Osteoblast (primary cell): ENCODE data around the gene THOC1. TPM values are rescaled to one million over a fixed set of nuclear protein-coding genes. Genes with fewer than 3 reads are reported as not detected.

Experiments
- DNase-seq: peaks from one replicate; pipeline ENCODE4 v3.0.0; 2011; ENCODE audit warnings: low spot score, mixed read lengths; ENCODE audit not compliant: insufficient read length; ENCODE audit errors: missing footprints
- H2AFZ ChIP-seq: 2 replicates; pipeline ENCODE4 v1.6.0; 2011; ENCODE audit warnings: mild to moderate bottlenecking, low read length
- H3K27ac ChIP-seq: 2 replicates; pipeline ENCODE4 v1.5.1; 2011; ENCODE audit warnings: mild to moderate bottlenecking, low read depth, low read length, moderate library complexity
- H3K27me3 ChIP-seq: 2 replicates; pipeline ENCODE4 v1.6.0; 2012; ENCODE audit warnings: mild to moderate bottlenecking, control low read depth, inconsistent platforms, low read length, moderate library complexity; ENCODE audit not compliant: insufficient read depth
- H3K36me3 ChIP-seq: 2 replicates; pipeline ENCODE4 v1.5.1; 2011; ENCODE audit warnings: mild to moderate bottlenecking, low read length, control low read depth, moderate library complexity; ENCODE audit not compliant: insufficient read depth
- H3K4me1 ChIP-seq: 2 replicates; pipeline ENCODE4 v1.5.1; 2011; ENCODE audit warnings: mild to moderate bottlenecking, low read length, control low read depth, moderate library complexity; ENCODE audit not compliant: insufficient read depth
- H3K4me2 ChIP-seq: 2 replicates; pipeline ENCODE4 v1.6.0; 2011; ENCODE audit warnings: mild to moderate bottlenecking, low read length; ENCODE audit not compliant: insufficient read depth
- H3K4me3 ChIP-seq: fragments of 200-600 bp; sonication (generic); 3 replicates; pipeline ENCODE4 v1.5.1; 2012; ENCODE audit warnings: mild to moderate bottlenecking, low read length, inconsistent platforms; ENCODE audit not compliant: insufficient read depth
- H3K79me2 ChIP-seq: 2 replicates; pipeline ENCODE4 v1.6.0; 2012; ENCODE audit warnings: mild to moderate bottlenecking, low read length, control low read depth, inconsistent platforms; ENCODE audit not compliant: insufficient read depth
- H3K9me3 ChIP-seq: 2 replicates; pipeline ENCODE4 v1.5.1; 2011; ENCODE audit warnings: low read depth, low read length, control low read depth
- H4K20me1 ChIP-seq: 2 replicates; pipeline ENCODE4 v1.6.0; 2012; ENCODE audit warnings: mild to moderate bottlenecking, low read length, control low read depth; ENCODE audit not compliant: insufficient read depth
- CTCF ChIP-seq: IDR thresholded peaks from 2 replicates; pipeline ENCODE4 v1.5.1; 2011; ENCODE audit warnings: mild to moderate bottlenecking, low read depth, low read length, moderate library complexity; ENCODE audit errors: extremely low read depth
- total RNA-seq: library from RNA; depleted of rRNA; stranded (reverse); fragments of >200 nt; gene quantifications from 2 replicates; pipeline ENCODE4 v1.2.3, GENCODE V29; 2012

THOC1 gene
- total RNA-seq, 1 donor, result 43.1 TPM

DNA sequence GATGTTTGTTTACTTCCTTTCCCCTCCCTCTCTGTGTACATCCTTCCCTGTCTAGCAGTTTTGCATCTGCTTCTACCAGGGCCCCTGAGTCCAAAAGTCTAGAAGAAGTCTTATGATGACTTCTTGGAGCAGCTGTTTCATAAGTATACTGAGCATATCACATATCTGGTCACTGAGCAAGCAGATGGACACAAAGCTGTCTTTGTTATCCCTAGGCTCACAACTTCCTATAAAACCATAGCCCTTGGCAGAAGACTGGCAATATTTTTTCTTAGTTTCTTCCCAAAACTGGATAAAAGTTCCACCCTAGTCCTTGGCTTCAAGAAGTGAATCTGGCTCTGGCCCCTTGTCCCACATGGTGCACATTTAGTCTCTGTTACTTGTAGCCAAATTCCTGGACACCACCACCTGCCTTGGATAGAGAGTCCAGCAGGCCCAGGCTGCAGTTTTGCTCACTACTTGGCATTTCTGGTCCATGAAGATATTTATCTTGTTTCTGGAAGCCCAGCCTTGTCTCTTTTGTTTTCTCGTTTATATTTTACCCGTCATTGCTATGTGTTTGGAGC is 22.5 kb downstream of the THOC1 start:
- Histone ChIP-seq H3K27ac (no peak overlapping the region), H3K36me3 (peaks cover 38% of the 10 kb centered on the region), H3K4me3 (no peak overlapping the region), H3K4me2 (no peak overlapping the region), H3K79me2 (no peaks in the 10 kb centered on the region), H3K4me1 (peaks cover 2% of the 10 kb centered on the region), H4K20me1 (peaks cover under 1% of the 10 kb centered on the region), H3K27me3 (no peaks in the 10 kb centered on the region), H3K9me3 (no peaks in the 10 kb centered on the region), H2AFZ (no peak overlapping the region)
- DNase-seq, result no peak
- no peak for TF ChIP-seq CTCF

DNA sequence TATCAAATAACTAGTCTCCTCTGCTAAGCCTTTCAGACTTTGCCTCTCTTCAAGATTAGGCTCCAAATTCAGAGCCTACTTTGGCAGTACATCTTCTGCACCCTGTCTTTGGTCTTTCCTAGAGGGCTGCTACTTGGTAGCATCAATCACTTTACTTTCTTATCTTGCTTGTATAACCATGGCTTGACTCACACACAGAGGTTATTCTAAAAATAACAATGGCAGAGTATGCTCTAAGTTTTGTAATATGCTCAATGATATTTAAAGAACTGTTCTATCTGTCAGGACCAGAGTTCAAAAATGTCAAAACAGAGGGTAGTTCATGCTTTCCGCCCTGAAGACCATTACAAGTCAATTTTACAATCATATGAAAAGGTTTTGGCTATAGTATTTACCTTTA is 27.7 kb downstream of the THOC1 start:
- TF ChIP-seq CTCF, result no peak
- Histone ChIP-seq H3K4me3 (no peak overlapping the region), H3K36me3 (peaks cover 11% of the 10 kb centered on the region), H3K9me3 (no peaks in the 10 kb centered on the region), H4K20me1 (peaks cover 4% of the 10 kb centered on the region), H3K27me3 (no peaks in the 10 kb centered on the region), H3K4me1 (peaks cover 6% of the 10 kb centered on the region), H3K4me2 (no peak overlapping the region), H3K79me2 (no peaks in the 10 kb centered on the region), H2AFZ (no peak overlapping the region), H3K27ac (no peak overlapping the region)
- no peak for DNase-seq

DNA sequence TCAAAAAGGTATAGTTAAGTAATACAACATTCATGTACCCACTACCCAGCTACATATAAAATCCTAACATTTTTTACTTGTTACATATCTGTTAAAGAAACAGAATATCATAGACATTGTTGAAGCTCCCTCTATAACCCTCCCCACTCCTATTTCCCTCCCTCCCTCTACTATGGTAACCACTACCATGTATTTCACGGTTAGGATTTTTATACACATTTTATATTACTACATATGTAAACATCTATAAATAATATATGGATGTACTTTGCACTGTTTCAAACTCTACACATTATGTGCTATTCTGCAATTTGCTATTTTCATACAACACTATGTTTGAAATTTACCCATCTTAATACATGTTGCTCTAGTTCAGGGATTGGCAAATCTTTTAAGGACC is 36.3 kb downstream of the THOC1 start:
- Histone ChIP-seq H3K27me3 (no peaks in the 10 kb centered on the region), H3K4me1 (no peaks in the 10 kb centered on the region), H3K79me2 (no peaks in the 10 kb centered on the region), H3K36me3 (peaks cover 1% of the 10 kb centered on the region), H3K4me2 (no peak overlapping the region), H2AFZ (no peak overlapping the region), H4K20me1 (no peaks in the 10 kb centered on the region), H3K9me3 (no peaks in the 10 kb centered on the region), H3K27ac (no peak overlapping the region), H3K4me3 (no peak overlapping the region)
- TF ChIP-seq CTCF, result no peak
- no peak for DNase-seq

DNA sequence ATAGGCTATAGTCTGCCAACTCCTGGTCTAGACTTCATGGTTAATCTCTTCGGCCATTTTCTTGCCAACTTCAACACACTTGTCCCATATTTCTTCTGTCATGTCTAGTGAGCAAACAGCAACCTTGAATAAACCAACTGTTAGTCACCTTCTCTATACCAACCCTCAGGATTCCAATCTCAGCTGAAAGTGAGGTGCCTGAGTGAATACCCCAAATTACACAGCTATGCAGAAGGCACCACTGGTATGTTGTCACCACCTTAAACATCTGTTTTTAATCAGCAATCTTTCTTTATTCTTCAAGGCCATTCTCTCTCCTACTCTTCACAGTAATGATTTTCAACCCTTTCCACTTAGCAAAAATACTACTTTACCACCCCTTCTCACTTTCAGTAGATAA is 39.3 kb downstream of the THOC1 start:
- Histone ChIP-seq H2AFZ (no peak overlapping the region), H3K9me3 (no peaks in the 10 kb centered on the region), H3K4me2 (no peak overlapping the region), H3K27me3 (no peaks in the 10 kb centered on the region), H3K4me3 (no peak overlapping the region), H3K36me3 (peaks cover 20% of the 10 kb centered on the region), H4K20me1 (no peaks in the 10 kb centered on the region), H3K4me1 (no peaks in the 10 kb centered on the region), H3K27ac (no peak overlapping the region), H3K79me2 (no peaks in the 10 kb centered on the region)
- TF ChIP-seq CTCF, result no peak
- DNase-seq, result no peak
